T-helper 2 cell (primary cell): Measurements from ENCODE around the gene PKNOX2.

Experiments used
- DNase-seq, 5 experiments: peaks; one replicate each; pipeline versions ENCODE4 v3.0.0 to v3.0.0-alpha.2; 2012 to 2022

Gene PKNOX2

DNA sequence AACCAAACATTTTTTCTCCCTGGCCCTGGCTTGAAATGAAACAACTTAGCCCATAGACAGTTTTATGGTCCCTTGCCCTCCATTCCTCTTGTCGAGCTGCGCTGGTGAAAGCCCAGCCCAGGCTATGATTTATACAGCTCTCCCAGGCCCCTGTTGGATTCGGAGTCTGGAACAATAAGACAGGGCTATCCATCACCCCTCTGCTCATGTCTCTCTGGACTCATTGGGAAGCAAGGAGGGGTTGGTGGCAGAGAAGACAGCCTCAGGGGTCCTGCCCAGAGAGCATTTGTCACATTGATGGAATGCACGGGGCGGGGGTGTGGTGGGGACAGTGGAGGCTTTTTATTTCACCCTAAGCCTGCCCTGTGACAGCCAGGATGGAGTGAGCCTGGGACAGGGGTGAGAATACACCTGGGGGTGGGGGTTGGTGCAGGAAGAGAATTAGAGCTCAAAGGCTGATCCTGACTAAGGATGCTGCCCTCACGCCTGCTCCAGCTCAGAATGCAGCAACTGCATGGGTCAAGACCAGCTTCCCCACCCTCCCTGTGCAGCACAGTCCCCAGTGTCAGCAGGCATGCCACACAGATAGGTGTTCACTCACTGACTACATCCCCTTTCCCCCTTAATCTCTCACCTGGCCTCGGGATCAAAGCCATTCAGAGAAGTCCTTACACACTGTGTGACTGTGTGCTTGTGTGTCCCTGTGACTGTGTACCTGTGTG is 10.0 kb upstream of the PKNOX2 start:
- no peak for DNase-seq

DNA sequence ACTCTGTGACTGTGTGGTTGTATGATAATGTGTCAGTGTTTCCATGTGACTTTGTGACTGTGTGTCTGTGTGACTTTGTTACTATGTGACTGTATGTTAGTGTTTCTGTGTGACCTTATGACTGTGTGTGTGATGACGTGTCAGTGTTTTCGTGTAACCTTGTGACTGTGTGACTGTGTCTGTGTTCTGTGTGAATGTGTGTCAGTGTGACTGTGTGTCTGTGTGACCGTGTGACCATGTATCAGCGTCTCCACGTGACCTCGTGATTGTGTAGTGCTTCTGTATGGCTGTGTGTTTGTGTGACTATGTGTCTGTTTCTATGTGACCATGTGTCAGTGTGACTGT is 9.5 kb upstream of the PKNOX2 start:
- DNase-seq: no peak

- no peak for DNase-seq
Observed at GRCh38 chr11:125155767-125156166, 8.8 kb upstream of the PKNOX2 start.

DNA sequence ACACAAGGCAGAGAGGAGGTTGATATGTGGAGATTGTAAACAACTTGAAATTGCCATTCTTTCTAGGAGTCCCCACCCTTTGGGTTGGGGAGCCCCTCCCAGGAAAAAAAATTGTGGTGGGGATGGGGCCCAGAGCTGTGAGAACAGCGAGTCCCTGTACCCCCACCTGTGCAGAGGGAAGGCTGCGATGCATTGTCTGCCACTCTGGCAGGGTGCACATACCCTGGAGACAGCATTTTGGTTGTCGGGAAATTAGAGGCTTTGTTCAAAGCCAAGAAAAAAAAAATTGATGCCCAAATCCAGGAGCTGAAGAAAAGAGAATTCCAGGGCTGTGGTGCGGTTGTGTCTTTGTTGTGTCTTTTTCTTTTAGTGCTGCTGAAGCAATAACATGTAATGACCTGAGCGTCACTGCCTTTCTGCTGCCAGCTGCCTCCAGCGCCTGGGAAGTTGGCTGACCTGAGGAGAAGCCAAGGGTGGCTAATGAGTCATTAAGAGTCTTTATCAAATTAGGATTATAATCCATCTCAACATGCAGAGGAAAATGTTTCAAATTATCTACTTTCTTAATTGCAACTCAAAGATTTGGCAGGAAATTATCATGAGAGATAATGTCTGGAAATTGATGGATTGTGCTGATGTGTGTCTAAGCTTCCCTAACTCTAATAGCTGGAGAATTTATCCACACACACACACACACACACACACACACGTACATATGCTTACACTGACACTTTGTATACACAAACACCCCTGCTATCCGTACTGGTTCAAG is 8.0 kb upstream of the PKNOX2 start:
- DNase-seq: no peak

DNA sequence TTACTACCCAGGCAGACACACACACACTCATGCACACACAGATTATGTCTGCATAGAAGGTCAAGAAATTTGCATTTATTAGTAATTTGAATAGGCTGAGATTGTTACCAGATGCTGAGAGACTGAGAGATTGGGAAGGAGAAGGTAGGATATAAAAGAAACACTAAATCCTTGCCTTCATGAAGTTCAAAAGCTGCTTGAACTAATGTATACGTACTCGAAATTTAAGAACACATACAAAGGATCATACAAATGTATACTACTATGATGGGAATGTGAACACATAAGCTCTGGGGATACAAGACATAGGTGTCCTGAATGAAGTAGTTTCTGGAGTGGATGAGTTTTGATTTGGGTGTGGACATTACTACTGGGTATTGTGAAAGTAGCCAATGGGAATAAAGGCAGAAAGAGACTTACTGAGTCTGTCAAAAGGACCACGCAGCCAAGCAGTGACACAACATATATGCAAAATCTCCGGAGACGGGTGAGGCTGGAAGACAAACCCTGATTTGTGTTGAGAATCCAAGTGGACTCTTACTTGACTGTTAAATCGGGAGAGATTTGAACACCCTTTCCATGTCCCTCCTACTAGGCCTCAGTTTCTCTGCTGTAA is 7.3 kb upstream of the PKNOX2 start:
- no peak for DNase-seq

GRCh38 chr11:125157953-125158680 is 6.4 kb upstream of the PKNOX2 start:
- no peak for DNase-seq

- DNase-seq: no peak
Observed at GRCh38 chr11:125162743-125163142, 1.8 kb upstream of the PKNOX2 start.

- DNase-seq: no peak
Observed at GRCh38 chr11:125163431-125164063, 1.0 kb upstream of the PKNOX2 start.

DNA sequence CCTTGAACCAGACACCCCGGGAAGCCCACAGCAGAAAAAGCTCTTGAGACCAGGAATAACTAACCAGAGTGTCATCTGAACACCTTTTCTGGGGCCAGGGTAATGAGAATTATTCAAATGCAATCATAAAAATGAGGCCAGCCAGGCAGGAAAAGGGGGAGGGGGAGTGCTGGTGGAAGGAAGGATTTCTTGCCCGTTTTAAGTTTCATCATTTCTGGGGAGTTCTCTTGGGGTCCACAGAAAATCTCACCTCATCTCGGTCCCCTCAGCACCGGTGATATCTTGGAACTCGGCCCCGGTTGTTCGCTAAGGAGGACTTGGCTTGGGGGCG is 495 bp upstream of the PKNOX2 start:
- no peak for DNase-seq

DNA sequence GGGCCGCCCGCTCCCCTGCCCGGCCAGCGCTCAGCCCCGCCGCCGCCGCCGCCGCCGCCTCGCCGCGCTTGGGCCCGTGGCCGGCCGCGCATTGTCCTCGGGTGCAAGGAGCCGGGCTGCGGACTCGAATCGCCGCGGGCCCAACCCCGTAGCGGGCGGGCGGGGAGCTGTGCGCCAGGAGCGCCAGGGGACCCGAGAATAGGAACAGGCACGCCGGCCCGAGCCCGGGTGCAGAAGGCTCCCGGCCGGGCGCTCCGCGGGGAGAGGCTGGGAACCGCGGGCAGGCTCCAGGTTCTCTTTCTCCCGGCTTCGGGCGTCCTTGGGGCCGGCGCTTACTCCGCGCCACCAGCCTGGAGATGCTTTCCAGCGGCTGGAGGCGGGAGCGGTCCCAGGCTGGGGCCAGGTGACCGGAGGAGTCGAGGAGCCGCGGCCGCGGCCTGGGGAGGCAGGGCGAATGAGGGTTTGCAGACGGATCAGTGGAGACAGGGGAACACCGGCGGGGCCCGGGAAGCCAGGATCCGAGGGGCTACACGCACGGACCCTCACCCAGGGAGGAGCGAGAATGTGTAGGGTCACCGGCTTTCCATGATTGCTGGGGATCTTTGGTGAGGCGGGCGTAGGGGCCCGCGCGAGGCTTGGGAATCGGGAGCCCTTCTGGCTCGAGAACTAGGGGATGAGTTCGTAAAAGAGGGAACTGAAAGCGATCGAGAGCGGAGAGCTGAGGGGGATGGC is 726 bp downstream of the PKNOX2 start:
- DNase-seq: no peak

DNA sequence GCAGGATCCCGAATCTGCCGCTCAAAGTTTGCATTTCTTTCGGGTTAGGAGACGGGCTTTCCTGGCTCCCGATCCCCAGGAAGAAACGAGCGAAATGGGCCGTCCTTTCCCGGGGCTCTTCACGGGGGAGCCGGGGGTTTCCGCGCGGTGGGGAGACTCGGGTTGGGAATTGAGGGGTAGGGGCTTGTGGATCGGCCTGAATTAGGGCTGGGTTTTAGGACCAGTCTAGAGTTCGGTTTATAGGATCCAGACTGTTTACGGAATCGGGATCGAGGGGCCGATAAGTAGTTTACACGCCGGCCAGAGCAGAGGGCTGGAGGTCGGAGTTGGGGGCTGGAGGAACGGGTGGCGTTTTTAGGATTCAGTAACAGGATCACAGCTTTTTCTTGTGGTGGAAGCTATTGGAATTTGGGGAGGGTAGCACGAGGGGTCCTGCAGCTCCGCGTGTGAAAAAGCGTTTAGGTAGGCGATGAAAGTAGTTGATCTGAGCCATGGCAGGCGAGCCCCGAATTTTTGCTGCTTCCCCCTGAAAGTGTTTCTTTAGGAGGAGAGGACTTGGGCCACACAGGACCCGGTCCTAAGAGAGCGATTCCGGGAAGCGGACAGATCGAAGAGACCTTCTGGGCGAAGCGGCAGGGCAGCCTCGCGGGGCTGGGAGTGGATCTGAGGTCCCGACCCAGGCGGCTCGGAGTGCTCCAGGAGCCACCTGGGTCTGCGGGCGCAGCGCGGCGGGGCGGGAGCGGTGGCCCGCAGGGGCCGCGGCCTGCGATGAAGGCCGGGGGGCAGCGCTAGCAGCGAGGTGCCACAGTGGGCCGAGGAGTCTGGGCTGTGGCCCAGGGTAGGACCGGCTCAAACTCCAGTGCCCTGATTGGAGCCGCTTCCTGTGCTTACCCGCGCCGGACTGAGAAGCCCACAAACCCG is 1.6 kb downstream of the PKNOX2 start:
- DNase-seq: no peak

GRCh38 chr11:125166764-125167291 is 2.3 kb downstream of the PKNOX2 start:
- no peak for DNase-seq

DNA sequence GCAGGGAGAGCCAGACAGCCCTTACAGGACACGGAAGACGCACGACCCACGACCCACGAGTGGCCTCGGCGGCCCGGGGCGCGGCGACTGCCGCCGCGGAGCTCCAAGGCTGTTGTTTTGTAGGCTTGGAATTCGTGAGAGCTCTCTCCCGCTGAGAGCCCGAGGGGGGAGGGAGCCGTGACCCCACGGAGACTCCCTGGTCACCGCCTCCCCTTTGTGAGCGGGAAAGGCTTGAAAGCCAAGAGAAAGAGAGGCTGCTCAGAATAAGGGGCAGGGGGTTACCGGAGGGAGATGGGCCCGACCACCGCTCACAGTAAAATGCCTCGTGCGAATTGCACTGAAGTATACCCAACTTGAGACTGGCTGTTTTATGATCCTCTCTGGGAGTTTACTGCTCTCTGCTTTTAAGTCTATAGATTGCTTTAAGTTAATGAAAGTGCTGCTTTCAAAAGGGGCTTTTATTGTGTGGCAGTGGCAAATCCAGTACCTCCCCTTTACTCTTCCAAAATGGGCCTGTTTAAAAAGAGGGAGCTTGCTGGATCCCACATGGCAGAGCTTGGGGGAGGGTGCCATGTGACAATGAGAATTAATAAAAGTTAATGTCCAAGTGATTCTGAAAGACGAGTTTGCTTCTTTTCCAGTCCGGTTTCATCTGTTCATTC is 2.9 kb downstream of the PKNOX2 start:
- no peak for DNase-seq

GRCh38 chr11:125167954-125168835 is 3.6 kb downstream of the PKNOX2 start:
- DNase-seq: peak in 1 of 5 experiments; percentile 12

- no peak for DNase-seq
Observed at GRCh38 chr11:125168918-125169456, 4.4 kb downstream of the PKNOX2 start.

GRCh38 chr11:125170001-125170509 is 5.5 kb downstream of the PKNOX2 start:
- no peak for DNase-seq

DNA sequence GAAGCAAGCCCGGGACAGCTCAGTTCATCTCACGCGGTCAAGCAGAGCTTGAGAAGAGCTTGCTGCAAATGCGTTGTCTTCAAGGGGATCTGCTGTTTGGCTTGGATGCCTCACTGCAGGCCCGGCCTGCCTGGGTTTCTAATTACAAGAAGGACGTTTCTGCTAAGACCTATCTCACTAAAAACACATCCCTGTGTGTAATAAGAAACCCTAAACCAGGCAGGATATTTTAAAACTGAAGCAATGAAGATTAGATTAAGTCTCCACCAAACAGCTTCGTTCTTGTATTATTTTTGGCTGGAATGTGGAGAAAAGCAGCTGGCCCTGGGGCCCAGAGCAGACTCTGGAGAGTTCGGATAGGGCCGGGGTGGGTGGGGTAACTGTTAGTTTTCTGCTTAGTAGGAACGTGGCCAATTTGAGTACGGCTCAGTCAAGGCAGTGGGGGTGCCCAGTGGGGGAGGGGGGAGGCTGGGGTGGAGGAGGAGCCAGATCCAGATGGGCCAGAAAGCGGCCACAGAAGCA is 6.0 kb downstream of the PKNOX2 start:
- no peak for DNase-seq

DNA sequence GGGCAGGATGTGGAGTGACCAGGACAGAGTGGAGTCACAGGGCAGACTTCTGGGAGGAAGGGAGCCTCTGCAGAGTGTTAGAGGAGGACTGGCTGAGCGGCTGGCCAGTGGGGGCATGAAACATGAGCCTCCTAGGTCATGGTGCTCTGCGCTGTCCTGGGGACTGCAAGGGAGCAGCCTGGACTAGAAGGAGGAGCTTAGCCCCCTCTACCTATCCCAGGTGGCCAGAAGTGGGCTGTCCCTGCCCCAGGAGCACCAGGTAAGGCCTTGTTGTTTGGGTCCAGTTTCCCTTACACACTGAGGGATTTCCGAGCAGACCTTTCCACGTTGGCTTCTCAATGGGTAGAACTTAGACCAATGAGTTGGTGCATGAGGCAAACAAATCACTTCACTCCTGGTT is 7.4 kb downstream of the PKNOX2 start:
- no peak for DNase-seq
